ENCODE results near the gene TRMO.

TRMO gene

GRCh38 chr9:97919217-97919813, 3.0 kb downstream of the TRMO start:
- Histone ChIP-seq H3K9me3 (ENCODE audit: control insufficient read depth, low read length) (no peaks in the 10 kb centered on the region), H3K36me3 (ENCODE audit: control insufficient read depth, insufficient read depth, low read length) (peaks cover 4% of the 10 kb centered on the region), H3K4me3 (ENCODE audit: extremely low read depth, insufficient read depth, low read length, poor library complexity, severe bottlenecking) (no peak overlapping the region), H3K27ac (ENCODE audit: low read depth, low read length, severe bottlenecking) (no peak overlapping the region), H3K4me1 (ENCODE audit: control insufficient read depth, insufficient read depth, low read length, poor library complexity, severe bottlenecking) (no peaks in the 10 kb centered on the region)

GRCh38 chr9:97918611-97919010, 3.7 kb downstream of the TRMO start:
- H3K4me3 ChIP-seq (ENCODE audit: extremely low read depth, insufficient read depth, low read length, poor library complexity, severe bottlenecking), result no peak overlapping the region
- H3K36me3 ChIP-seq (ENCODE audit: control insufficient read depth, insufficient read depth, low read length), result peaks cover 4% of the 10 kb centered on the region
- H3K9me3 ChIP-seq (ENCODE audit: control insufficient read depth, low read length), result no peaks in the 10 kb centered on the region
- no peaks in the 10 kb centered on the region for H3K4me1 ChIP-seq (ENCODE audit: control insufficient read depth, insufficient read depth, low read length, poor library complexity, severe bottlenecking)
- 86 to 92% methylated on average over 2 to 4 of the region's 4 CpGs for WGBS, 2 experiments (ENCODE audit: insufficient coverage in 2 of 2)
- H3K27ac ChIP-seq (ENCODE audit: low read depth, low read length, severe bottlenecking), result no peak overlapping the region

- Histone ChIP-seq H3K36me3 (ENCODE audit: control insufficient read depth, insufficient read depth, low read length) (peaks cover 33% of the 10 kb centered on the region), H3K4me3 (ENCODE audit: extremely low read depth, insufficient read depth, low read length, poor library complexity, severe bottlenecking) (no peak overlapping the region), H3K9me3 (ENCODE audit: control insufficient read depth, low read length) (no peaks in the 10 kb centered on the region), H3K4me1 (ENCODE audit: control insufficient read depth, insufficient read depth, low read length, poor library complexity, severe bottlenecking) (no peaks in the 10 kb centered on the region), H3K27ac (ENCODE audit: low read depth, low read length, severe bottlenecking) (no peak overlapping the region)
- no CpG with 5 or more reads among the region's 1 CpG for WGBS, 2 experiments (ENCODE audit: insufficient coverage in 2 of 2)
Observed at GRCh38 chr9:97911970-97912369, 10.3 kb downstream of the TRMO start.

- H3K4me3 ChIP-seq (ENCODE audit: extremely low read depth, insufficient read depth, low read length, poor library complexity, severe bottlenecking), result no peak overlapping the region
- peaks cover 33% of the 10 kb centered on the region for H3K36me3 ChIP-seq (ENCODE audit: control insufficient read depth, insufficient read depth, low read length)
- WGBS, 2 experiments (ENCODE audit: insufficient coverage in 2 of 2), result 94% methylated on average over 2 of the region's 2 CpGs; no CpG with 5 or more reads in 1 of the 2 experiments
Observed at GRCh38 chr9:97911528-97911927, 10.8 kb downstream of the TRMO start.

GRCh38 chr9:97910357-97910756, 11.9 kb downstream of the TRMO start:
- peaks cover 29% of the 10 kb centered on the region for H3K36me3 ChIP-seq (ENCODE audit: control insufficient read depth, insufficient read depth, low read length)
- no peaks in the 10 kb centered on the region for H3K4me1 ChIP-seq (ENCODE audit: control insufficient read depth, insufficient read depth, low read length, poor library complexity, severe bottlenecking)
- no peak overlapping the region for H3K27ac ChIP-seq (ENCODE audit: low read depth, low read length, severe bottlenecking)
- H3K9me3 ChIP-seq (ENCODE audit: control insufficient read depth, low read length), result no peaks in the 10 kb centered on the region
- no peak overlapping the region for H3K4me3 ChIP-seq (ENCODE audit: extremely low read depth, insufficient read depth, low read length, poor library complexity, severe bottlenecking)
- WGBS, 2 experiments (ENCODE audit: insufficient coverage in 2 of 2), result 92 to 94% methylated on average over 4 to 5 of the region's 6 CpGs

More at GRCh38 chr9:97911528-97911927, 10.8 kb downstream of the TRMO start:
- H3K4me1 ChIP-seq (ENCODE audit: control insufficient read depth, insufficient read depth, low read length, poor library complexity, severe bottlenecking), result no peaks in the 10 kb centered on the region
- H3K27ac ChIP-seq (ENCODE audit: low read depth, low read length, severe bottlenecking), result no peak overlapping the region
- no peaks in the 10 kb centered on the region for H3K9me3 ChIP-seq (ENCODE audit: control insufficient read depth, low read length)

DNA sequence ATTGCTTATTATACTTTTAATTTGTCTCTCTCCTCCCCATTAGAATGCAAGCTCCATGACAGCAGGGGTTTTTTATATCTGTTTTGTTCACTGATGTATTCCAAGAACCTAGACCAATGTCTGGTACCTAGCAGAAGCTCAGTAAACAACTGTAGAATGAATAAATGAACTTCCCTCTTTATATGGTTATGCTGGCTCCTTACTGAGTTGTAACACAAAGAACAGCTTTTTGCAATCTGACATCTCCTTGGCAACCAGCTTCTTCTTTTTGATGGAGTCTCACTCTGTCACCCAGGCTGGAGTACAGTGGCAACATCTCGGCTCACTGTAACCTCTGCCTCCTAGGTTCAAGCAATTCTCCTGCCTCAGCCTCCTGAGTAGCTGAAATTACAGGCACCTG, 13.6 kb downstream of the TRMO start:
- Histone ChIP-seq H3K4me3 (ENCODE audit: extremely low read depth, insufficient read depth, low read length, poor library complexity, severe bottlenecking) (no peak overlapping the region), H3K27ac (ENCODE audit: low read depth, low read length, severe bottlenecking) (no peak overlapping the region), H3K36me3 (ENCODE audit: control insufficient read depth, insufficient read depth, low read length) (peaks cover 41% of the 10 kb centered on the region), H3K4me1 (ENCODE audit: control insufficient read depth, insufficient read depth, low read length, poor library complexity, severe bottlenecking) (no peaks in the 10 kb centered on the region), H3K9me3 (ENCODE audit: control insufficient read depth, low read length) (no peaks in the 10 kb centered on the region)
- no CpG with 5 or more reads among the region's 1 CpG for WGBS, 2 experiments (ENCODE audit: insufficient coverage in 2 of 2)

GRCh38 chr9:97907632-97908031, 14.7 kb downstream of the TRMO start:
- peaks cover 40% of the 10 kb centered on the region for H3K36me3 ChIP-seq (ENCODE audit: control insufficient read depth, insufficient read depth, low read length)
- H3K9me3 ChIP-seq (ENCODE audit: control insufficient read depth, low read length), result no peaks in the 10 kb centered on the region
- H3K4me3 ChIP-seq (ENCODE audit: extremely low read depth, insufficient read depth, low read length, poor library complexity, severe bottlenecking), result no peak overlapping the region
- no peaks in the 10 kb centered on the region for H3K4me1 ChIP-seq (ENCODE audit: control insufficient read depth, insufficient read depth, low read length, poor library complexity, severe bottlenecking)
- H3K27ac ChIP-seq (ENCODE audit: low read depth, low read length, severe bottlenecking), result no peak overlapping the region
- 91 to 92% methylated on average over 5 of the region's 5 CpGs for WGBS, 2 experiments (ENCODE audit: insufficient coverage in 2 of 2)

- Histone ChIP-seq H3K9me3 (ENCODE audit: control insufficient read depth, low read length) (no peaks in the 10 kb centered on the region), H3K27ac (ENCODE audit: low read depth, low read length, severe bottlenecking) (no peak overlapping the region), H3K36me3 (ENCODE audit: control insufficient read depth, insufficient read depth, low read length) (peaks cover 38% of the 10 kb centered on the region), H3K4me3 (ENCODE audit: extremely low read depth, insufficient read depth, low read length, poor library complexity, severe bottlenecking) (no peak overlapping the region), H3K4me1 (ENCODE audit: control insufficient read depth, insufficient read depth, low read length, poor library complexity, severe bottlenecking) (no peaks in the 10 kb centered on the region)
- 89 to 100% methylated on average over 2 to 3 of the region's 3 CpGs for WGBS, 2 experiments (ENCODE audit: insufficient coverage in 2 of 2)
Observed at GRCh38 chr9:97907046-97907445, 15.3 kb downstream of the TRMO start.

DNA sequence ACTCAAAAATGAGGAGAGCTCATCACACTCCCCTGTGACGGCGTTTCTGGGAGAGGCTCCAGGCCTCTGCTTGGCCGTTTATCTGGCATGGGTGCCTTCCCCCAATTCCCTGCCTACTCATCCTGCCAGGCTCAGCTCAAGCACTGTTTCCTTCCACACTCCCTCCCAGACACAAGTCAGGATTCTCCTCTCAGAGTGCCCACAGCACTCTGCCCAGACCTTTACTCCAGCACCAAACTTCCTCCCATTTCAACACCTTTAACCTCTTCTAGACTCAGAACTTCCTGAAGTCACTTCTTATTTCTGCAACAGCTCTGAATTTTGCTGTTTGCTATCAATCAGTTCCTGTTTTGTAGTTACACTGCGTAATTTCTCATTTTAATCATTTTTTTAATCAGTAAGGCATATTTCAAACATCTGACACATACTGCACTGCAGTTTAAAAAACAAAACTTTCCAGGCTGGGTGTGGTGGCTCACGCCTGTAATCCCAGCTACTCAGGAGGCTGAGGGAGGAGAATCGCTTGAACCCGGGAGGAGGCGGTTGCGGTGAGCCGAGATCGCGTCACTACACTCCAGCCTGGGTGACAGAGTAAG, 16.0 kb downstream of the TRMO start:
- WGBS, 2 experiments (ENCODE audit: insufficient coverage in 2 of 2), result 87 to 91% methylated on average over 4 to 7 of the region's 12 CpGs
- no peak overlapping the region for H3K4me3 ChIP-seq (ENCODE audit: extremely low read depth, insufficient read depth, low read length, poor library complexity, severe bottlenecking)
- H3K36me3 ChIP-seq (ENCODE audit: control insufficient read depth, insufficient read depth, low read length), result peaks cover 37% of the 10 kb centered on the region
- H3K27ac ChIP-seq (ENCODE audit: low read depth, low read length, severe bottlenecking), result no peak overlapping the region
- H3K4me1 ChIP-seq (ENCODE audit: control insufficient read depth, insufficient read depth, low read length, poor library complexity, severe bottlenecking), result no peaks in the 10 kb centered on the region
- no peaks in the 10 kb centered on the region for H3K9me3 ChIP-seq (ENCODE audit: control insufficient read depth, low read length)

- H3K36me3 ChIP-seq (ENCODE audit: control insufficient read depth, insufficient read depth, low read length), result peaks cover 28% of the 10 kb centered on the region
- H3K9me3 ChIP-seq (ENCODE audit: control insufficient read depth, low read length), result no peaks in the 10 kb centered on the region
- WGBS, 2 experiments (ENCODE audit: insufficient coverage in 2 of 2), result 100% methylated on average over 2 of the region's 2 CpGs; no CpG with 5 or more reads in 1 of the 2 experiments
- no peak overlapping the region for H3K4me3 ChIP-seq (ENCODE audit: extremely low read depth, insufficient read depth, low read length, poor library complexity, severe bottlenecking)
- H3K4me1 ChIP-seq (ENCODE audit: control insufficient read depth, insufficient read depth, low read length, poor library complexity, severe bottlenecking), result no peaks in the 10 kb centered on the region
- no peak overlapping the region for H3K27ac ChIP-seq (ENCODE audit: low read depth, low read length, severe bottlenecking)
Observed at GRCh38 chr9:97905228-97905627, 17.1 kb downstream of the TRMO start.

- Histone ChIP-seq H3K4me1 (ENCODE audit: control insufficient read depth, insufficient read depth, low read length, poor library complexity, severe bottlenecking) (no peaks in the 10 kb centered on the region), H3K4me3 (ENCODE audit: extremely low read depth, insufficient read depth, low read length, poor library complexity, severe bottlenecking) (no peak overlapping the region), H3K9me3 (ENCODE audit: control insufficient read depth, low read length) (no peaks in the 10 kb centered on the region), H3K36me3 (ENCODE audit: control insufficient read depth, insufficient read depth, low read length) (peaks cover 23% of the 10 kb centered on the region), H3K27ac (ENCODE audit: low read depth, low read length, severe bottlenecking) (no peak overlapping the region)
- WGBS, 2 experiments (ENCODE audit: insufficient coverage in 2 of 2), result 91 to 98% methylated on average over 8 of the region's 9 CpGs
Observed at GRCh38 chr9:97904725-97905124, 17.6 kb downstream of the TRMO start.
